Esophagus muscularis mucosa (tissue), 3 donors: ENCODE results near the gene TRMT1.

Experiments
- CTCF ChIP-seq, 3 experiments: fragments of 200-600 bp in 2 of 3; fragments of 450-650 bp in 1 of 3; sonication (generic) in 2 of 3; IDR thresholded peaks; one replicate each; pipeline ENCODE4 v1.5.1; 2017 to 2019; ENCODE audit warnings: antibody characterized with exemption in 3 of 3, mild to moderate bottlenecking in 2 of 3, moderate library complexity in 1 of 3
- EP300 ChIP-seq: sonication (generic); formaldehyde crosslinking; IDR thresholded peaks from one replicate; pipeline ENCODE4 v1.6.1; 2017; ENCODE audit warnings: antibody characterized with exemption

DNA sequence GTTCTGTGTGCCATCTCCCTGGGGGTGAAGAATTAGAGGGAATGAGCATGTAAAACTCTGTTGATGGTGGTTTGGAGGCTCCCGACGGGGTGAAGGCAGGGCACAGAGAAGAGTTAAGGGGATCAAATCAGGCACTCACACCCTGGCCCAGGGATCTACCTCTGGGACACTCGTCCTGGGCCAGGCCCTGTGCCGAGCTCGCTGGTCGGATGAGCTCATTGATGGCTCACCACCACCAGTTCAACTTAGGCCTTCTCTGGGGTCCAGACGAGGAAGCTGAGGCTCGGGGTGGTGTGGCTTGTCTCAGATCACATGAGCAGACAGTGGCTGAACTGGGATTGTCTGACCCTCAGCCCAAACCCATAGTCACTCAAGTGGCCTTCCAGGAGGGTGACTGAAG, 3.1 kb upstream of the TRMT1 start:
- TF ChIP-seq CTCF (IDR thresholded peaks at IDR 0.05) (no peak), EP300 (no peak)
